SIG-M5 treated with dmso at 0.1 percent for 504 hours (cell line): Measurements from ENCODE around the gene GIT1.
A peak's percentile ranks its signal among the peaks of the same experiment; 100 is the strongest.

ENCODE experiments used
- DNase-seq: peaks from one replicate; lab custom pipeline; 2025; ENCODE audit not compliant: unreplicated experiment; lab: John Stamatoyannopoulos, UW

Gene GIT1

DNA sequence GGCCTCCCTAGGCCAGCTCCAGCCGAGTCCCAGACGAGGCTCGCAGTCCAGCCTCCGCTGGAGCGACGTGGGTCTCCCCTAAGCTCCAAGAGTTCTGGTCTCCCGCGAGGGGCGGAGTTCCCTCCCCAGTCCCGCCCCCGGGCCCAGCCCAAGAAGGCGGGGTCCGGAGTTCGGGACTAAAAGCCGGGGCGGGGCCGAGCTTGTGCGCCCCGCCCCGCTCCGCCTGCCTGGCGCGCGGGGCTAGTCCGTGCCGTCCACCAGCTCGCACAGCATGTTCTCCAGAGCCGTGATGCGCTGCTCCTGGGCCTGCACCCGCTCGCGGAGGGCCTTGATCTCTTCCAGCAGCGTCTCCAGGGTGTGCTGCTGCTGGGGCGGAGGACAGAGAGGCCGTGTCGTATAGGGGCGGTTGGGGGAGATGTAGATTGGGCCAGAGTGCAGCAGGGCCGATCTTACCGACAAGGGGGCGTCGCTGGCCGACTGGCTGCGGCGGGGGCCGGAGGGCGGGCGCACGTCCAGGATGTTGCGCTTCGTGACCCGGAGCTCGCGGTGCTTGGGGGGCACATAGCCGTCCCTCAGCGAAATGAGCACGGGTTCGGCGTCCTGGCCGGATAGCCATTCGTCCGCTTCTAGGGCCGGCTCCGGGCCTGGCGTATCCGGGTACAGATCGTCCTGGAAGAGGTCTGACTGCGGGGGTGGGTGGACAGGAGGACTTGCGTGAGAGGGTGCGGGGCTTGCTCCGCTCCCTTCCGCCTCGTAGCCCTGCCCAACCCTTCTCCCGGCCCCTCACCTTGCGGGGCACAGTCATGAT, 26.2 kb upstream of the GIT1 start:
- DNase-seq = peak; percentile 89

DNA sequence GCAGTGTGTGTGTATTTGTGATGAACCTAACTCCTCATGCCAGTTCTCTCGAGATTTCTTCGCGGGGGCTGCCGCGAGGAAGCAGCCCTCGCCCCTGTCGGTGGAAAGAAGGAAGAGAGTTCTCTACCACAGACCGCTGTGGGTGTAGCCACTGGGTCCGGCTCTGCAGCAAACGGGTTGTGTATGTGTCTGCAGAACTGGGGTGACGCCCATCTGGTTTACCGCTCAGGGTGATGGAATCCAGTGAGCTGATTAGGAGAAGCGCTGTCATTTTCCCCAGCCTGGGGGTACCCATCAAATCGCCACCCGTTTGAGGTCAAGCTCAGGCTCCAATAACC, 25.6 kb upstream of the GIT1 start:
- DNase-seq = peak; percentile 79

DNA sequence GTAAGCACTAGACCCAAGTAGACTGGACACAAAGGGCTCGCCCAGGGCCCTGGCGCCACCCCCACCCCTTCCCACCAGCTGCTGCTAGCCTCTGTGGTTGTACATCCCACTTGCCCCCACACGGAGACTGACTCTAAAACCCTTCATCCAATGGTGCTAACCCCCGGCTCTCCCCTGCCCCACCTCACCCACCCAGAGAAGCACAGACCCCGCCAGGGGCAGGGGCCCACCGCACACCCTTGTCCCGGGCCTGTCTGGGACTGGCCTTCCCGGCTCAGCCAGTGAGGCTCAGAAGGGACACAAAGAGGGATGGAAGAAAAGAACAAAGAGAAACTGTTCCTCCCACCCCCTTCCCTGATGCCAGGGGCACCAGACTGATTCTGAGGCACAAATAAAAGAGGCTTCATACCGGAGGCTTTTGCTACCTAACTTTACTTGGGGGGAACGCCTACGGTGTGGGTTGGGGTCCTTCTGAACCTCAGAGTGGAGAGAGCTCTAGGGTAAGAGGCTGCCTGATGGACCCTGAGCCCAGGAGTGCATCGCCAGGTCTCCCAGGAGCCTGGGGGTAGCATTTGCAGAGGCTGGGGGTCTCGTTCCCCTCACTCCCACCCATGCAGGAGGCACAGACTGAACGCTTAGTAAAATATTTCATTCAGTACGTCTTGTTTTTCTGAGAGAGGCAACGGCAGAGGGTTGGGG, 25.1 kb upstream of the GIT1 start:
- no peak for DNase-seq

DNA sequence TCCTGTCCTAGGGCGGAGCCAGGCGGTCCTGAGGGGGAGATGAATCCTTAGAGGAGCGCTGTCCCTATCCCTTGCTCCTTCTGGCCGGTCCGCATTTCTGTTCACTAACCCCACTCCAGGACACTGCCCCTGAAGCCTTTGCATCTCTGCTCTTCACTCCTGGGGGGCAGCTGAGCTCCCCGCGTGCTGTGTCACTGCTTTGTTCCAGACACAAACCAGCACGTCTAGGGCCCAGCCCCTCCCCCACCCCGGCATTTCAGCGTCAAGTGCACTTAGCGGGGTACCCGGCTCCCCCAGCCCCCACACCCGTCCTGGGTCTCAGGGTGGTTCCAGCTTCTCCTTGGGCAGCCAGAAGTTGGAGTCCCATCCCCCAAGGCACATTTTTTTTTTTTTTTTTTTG, 24.4 kb upstream of the GIT1 start:
- DNase-seq = no peak

DNA sequence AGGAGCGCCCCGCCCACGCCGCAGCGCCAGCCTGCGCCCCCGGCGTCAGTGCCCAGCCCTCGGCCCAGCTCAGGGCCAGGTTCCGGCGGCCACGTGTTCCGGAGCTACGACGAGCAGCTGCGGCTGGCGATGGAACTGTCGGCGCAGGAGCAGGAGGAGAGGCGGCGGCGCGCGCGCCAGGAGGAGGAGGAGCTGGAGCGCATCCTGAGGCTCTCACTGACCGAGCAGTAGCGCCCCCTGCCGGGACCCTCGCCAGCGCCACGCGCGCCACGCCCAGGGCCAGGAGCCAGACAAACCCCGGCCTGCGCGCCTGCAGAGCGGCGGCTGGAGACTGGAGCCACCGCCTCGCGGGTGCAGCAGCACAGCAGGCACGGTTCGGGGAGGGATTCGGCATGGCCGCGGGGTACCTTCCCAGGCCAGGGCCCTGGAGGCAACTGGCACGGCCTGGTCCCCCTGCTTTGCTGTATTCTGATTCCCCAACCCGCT, 23.9 kb upstream of the GIT1 start:
- peak; percentile 45 for DNase-seq

DNA sequence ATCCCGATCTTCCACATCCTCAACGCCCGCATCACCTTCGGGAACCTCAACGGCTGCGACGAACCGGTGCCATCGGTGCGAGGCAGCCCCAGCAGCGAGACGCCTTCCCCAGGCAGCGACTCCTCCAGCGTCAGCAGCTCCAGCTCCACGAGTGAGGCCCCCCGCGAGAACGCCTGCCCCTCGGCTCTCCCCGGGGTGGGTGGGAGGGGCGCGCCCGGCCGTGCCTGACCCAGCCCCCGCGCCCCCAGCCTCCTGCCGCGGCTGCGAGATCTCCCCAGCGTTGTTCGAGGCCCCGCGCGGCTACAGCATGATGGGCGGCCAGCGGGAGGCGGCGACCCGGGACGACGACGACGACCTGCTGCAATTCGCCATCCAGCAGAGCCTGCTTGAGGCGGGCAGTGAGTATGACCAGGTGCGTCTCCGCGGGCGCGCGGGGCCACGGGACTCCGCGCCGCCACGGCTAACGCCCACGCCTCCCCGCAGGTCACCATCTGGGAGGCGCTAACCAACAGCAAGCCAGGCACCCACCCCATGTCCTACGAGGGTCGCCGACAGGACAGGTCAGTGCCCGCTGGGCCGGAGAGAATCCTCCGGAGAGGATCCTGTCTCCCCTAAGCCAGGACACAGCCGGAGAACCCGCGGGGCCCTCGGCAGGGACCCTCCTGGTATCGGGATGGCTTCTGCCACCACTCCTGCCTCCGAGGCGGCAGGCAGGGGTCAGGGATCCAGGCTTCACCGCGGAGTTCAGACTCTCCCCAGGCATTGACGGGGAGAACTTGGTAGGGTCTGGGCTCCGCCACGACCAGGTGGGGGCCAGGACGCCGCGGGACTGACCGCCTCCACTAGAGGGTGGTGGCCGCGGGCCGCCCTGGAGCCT, 23.2 kb upstream of the GIT1 start:
- DNase-seq = no peak

DNA sequence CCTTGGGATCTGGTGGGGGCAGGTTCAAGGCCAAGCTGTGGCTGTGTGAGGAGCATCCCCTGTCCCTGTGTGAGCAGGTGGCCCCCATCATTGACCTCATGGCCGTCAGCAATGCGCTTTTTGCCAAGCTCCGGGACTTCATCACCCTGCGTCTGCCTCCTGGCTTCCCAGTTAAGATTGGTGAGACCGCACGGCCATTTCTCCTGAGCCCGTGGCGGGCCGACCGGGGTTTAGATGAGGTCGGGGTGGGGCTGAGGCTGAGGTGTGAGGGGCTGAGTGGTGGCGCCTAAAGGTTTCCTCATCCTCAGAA, 22.6 kb upstream of the GIT1 start:
- DNase-seq = no peak

DNA sequence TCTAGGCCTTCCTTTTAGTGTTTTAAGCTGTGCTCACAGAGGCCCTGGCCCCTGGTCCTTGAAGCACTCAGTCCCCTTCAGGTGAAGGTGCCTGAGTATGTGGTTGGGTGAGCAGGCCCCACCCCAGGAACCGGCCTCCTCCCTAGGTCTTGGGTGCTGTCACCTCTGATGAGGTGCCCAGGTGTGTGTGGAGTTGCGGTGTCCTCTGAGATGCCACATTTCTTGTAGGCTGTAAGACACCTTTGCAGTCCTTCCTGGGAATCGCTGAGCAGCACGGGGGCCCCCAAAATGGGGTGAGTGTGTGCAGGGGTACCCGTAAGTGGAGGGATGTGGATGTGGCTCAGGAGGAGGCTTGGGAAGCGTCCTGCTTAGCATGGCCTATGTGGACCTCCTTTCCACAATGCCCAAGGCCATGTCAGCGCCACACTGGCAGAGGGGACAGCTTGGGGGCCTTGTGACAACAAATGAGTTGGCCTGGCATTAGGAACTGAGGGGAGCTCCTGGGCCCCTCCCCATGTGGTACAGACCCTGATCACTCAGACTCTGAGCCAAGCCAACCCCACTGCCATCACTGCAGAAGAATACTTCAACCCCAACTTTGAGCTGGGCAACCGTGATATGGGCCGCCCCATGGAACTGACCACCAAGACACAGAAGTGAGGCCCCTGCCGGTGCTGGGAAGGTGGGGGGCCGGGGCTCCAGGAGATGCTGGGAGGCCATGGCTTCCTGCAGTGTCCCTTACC, 22.1 kb upstream of the GIT1 start:
- no peak for DNase-seq

DNA sequence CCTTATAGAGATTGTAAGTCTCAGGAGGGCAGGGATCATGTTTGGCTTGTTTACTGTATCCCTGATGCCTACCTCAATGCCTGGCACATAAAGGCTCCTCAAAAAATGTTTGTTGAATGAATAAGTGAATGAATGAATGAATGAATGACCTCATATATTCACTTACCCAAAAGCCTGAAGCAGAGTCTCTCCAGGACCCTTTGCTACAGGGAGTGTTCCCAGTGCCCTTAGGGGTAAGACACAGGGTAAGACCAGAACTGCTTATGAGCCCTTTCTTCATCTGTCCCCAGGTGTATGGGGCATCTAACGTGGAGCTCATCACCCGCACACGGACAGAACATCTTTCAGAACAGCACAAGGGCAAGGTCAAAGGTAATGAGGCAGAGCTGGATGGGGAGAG, 20.9 kb upstream of the GIT1 start:
- DNase-seq = no peak

DNA sequence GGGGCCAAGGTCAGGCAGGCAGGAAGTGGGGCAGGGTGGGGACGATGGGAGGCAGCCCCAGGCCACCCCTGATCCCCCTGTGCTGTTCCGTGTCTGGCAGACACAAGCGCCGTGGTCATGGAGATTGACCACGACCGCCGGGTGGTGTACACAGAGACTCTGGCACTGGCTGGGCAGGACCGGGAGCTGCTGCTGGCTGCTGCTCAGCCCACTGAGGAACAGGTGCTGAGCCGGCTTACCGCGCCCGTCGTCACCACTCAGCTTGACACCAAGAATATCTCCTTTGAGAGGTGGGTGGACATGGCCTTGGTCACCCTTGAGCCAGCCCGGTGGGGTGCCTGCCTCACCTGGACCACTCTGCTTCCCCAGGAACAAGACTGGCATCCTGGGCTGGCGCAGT, 19.5 kb upstream of the GIT1 start:
- DNase-seq = no peak

DNA sequence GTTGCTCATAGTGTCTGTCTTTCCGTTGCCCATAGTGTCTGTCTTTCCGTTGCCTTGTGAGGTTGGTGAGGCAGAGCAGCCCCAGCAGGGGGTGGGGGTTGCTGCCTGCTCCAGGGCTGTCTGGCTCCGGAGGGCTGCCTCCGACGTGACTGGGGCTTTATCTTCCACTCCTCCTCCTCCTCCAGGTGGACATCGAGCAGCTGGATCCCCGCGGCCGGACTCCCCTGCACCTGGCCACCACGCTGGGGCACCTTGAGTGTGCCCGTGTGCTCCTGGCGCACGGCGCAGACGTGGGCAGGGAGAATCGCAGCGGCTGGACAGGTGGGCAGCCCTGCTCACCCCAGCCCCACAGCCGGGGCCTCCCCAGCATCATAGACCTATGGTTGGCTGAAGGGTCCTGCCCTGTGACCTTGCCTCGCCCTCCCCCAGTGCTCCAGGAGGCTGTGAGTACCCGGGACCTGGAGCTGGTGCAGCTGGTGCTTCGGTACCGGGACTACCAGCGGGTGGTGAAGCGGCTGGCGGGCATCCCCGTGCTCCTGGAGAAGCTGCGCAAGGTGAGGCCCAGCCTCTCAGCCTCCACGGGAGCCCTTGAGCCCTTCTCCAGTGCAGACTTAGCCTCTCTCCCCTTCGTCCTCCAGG, 18.2 kb upstream of the GIT1 start:
- no peak for DNase-seq

DNA sequence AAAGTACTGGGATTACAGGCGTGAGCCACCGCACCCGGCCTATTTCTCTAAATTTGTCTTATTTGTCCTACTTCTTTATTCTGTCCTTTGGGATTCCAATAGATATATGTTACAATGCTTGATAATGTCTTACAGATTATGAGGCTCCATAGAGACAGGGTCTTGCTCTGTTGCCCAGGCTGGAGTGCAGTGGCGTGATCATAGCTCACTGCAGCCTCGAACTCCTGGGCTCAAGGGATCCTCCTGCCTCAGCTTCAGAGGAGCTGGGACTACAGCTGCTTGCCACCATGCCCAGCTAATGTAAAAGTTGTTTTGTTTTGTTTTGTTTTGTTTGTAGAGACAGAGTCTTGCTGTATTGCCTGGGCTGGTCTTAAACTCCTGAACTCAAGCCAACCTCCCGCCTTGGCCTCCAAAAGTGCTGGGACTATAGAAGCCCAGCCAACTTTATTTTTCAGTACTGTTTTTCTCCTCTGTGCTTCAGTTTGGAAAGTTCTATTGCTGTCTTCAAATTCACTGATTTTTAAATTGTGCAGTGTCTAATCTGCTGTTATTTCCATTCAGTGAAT, 13.7 kb upstream of the GIT1 start:
- DNase-seq = no peak

DNA sequence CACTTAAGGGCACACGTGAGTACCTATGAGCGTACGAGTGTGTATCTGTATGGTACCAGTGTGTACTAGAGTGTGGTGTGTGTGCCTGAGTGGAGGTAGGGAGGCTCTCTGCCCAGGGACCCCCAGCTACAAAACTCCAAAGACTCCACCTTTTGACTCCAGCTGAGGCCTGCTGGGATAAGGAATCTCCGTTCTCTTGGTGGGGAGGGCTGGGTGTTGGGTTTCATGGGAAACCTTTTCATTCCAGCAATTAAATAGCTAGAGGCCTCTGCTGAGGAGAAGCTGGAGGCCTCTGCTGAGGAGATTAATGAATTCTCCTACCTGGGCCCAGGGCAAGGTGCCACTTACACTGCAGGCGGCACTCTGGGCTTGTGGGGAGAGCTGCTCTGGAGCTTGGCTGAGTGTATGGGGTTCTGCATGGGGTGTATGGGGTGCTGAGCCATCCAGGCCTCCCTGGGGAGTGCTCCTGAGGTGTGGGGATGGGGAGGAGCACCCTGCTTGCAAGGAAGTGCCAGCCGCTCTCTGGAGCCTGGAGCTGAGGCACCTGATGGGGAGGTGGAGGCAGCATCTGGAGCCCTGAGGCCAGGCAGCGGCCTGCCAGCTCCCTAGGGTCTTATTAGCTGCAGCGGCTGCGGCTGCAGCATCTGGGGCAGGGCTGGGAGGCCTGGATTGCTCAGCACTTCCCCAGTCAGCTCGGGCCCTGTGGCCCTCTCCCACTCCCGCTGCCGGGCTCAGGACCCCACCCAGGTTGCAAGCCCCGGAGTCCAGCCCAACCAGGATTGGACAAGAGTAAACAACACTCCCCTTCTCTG, 8.1 kb upstream of the GIT1 start:
- DNase-seq = no peak

DNA sequence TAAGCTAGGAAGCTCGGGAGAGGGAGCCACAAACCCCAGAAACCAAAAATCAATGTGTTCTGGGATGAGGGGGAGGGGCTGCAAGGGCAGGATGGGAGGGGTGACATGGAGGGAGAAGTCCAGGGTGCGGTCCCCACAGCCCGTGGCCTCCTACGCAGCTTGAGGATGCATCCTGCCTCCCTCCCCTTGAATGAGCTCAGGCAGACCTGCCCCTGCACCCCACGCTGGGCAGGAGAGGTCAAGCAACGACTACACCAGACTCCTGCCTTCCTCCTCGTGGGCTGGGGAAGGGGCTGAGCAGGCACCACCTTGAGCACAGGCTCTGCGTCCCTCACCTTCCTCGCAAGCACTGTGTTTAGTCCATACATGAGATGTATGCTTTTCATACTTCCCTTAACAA, 7.4 kb upstream of the GIT1 start:
- no peak for DNase-seq

DNA sequence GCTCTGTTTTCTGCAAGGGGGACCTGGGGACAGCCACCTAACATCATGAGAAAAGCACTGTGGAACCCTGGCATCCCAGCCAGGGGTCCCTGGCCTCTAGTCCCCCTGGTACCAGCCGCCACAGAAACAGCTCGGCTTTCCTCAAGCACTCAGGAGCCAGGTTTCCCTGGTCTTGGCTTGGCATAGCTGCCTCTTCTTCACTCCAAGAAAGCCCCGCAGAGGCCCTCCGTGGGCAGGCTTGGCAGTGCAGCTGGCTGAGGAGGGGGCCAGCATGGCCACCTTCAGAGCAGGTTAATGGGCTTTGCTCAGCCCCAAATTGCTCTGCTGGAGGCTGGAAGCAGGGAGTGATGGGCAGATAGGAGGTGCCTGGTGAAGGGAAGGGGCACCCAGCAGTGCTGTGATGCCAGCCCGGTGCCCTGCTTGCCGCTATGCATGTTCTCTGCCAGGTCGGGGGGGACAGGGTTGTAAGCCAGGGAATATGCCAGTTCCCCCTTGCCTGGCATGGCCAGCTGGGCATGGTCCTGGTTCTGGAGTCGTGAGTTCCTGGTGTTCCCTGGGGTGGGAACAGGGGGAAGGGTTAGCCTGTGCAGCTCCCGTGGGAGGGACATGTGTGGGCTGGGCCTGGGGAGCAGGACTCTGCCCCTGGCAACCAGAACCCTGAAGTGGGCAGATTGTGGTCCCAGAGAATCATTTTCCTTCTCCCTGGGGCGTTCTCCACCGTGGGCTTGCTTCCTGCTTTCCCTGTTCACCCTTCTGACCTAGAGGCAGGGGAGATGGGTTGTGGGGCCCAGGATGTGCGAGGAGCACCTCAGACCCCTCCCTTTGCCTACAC, 6.7 kb upstream of the GIT1 start:
- DNase-seq = no peak

DNA sequence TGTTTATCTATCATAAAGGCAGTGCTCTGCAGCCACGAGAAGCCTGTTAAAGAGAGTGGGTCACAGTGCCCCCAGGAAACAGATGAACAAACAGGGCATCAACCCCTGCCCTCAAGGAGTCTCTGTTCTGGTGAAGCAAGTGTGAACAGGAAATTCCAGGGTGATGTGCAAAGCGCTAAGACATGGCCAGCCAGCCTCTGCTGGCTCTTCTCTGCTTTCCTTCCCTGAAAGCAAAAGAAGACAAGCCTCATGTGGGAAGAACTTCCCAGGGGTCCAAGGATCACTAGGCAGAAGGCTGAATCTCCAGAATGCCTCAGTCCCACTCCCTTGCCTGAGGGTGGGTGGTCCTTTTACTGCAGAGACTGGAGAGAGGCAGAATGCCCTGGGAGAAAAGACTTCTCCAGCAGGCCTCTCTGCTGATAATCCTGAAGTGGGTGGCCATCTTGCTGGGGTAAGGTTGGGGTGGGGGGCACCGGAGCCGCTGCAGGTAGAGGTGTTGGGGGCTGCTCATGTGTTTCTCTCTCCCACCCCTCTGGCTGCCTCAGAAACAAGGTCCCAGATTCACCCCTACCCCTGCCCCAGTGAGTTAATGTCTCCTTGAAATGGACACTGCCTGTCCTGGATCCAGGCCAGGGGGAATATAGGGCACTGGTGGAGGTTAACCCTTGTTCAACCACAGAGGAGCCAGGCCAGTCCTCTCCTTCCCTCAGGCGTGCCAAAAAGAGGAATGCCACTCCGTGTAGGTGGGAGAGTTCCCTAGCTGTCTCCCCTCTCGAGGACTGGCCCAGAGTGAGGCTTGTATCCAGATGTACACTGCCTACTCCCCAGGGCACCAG, 5.9 kb upstream of the GIT1 start:
- DNase-seq = no peak

DNA sequence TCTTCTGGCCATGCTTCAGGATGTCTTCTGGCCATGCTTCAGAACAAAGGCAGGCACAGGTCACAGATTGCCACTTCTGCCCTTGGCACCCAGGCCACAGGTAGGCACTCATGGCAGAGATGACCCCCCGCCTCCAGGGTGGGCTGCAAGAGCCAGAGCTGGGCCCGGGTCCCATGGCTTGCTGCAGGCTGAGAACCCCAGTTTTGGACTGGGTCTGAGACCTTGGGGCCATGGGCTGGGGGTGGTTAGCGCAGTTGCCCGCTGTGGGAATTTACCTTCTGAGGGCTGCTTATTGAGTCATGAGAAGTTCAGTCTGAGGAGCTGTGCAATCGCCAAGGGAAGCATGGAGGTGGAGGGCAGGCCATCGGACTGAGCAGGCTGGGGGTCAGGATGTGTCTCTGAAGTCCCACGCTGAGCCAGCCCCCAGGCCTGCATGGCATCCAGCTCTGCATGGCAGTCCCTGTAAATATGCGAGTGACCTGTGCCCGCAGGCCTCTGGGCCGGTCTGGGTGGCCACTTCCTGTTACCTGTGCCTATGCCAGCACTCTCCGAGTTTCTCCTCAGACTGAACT, 5.2 kb upstream of the GIT1 start:
- DNase-seq = no peak
